Measurements from ENCODE around the gene CRYBG1.
A peak's percentile ranks its signal among the peaks of the same experiment; 100 is the strongest.
"Not testable (repeated sequence)": the region's sequence is repeated elsewhere in the genome, so short reads cannot be mapped to it uniquely, and the experiment has no call there.

CRYBG1 gene

DNA sequence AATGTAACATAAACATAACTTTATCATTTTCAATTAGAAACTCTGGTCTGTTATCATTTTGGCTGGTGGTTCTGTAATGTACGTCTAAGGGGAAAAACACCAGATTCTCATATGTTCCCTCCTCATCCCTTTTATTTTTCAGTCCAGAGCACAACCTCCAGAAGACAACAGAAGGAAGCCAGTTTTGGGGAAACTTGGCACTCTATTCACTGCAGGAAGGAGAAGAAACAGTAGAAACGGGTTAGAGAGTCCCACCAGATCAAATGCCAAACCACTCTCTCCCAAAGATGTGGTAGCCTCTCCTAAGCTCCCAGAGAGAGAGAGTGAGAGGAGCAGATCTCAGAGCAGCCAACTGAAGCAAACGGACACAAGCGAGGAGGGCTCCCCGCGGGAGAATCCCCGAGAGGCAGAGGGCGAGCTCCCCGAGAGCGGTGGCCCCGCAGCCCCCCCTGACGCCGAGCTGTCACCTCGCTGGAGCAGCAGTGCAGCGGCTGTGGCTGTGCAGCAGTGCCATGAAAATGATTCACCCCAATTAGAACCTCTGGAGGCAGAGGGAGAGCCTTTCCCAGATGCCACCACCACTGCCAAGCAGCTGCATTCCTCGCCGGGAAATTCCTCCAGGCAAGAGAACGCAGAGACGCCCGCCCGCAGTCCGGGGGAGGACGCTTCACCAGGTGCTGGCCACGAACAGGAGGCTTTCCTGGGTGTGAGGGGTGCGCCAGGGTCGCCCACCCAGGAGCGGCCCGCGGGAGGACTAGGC is 151.0 kb downstream of the CRYBG1 start:
- DNase-seq: peak; percentile 10

DNA sequence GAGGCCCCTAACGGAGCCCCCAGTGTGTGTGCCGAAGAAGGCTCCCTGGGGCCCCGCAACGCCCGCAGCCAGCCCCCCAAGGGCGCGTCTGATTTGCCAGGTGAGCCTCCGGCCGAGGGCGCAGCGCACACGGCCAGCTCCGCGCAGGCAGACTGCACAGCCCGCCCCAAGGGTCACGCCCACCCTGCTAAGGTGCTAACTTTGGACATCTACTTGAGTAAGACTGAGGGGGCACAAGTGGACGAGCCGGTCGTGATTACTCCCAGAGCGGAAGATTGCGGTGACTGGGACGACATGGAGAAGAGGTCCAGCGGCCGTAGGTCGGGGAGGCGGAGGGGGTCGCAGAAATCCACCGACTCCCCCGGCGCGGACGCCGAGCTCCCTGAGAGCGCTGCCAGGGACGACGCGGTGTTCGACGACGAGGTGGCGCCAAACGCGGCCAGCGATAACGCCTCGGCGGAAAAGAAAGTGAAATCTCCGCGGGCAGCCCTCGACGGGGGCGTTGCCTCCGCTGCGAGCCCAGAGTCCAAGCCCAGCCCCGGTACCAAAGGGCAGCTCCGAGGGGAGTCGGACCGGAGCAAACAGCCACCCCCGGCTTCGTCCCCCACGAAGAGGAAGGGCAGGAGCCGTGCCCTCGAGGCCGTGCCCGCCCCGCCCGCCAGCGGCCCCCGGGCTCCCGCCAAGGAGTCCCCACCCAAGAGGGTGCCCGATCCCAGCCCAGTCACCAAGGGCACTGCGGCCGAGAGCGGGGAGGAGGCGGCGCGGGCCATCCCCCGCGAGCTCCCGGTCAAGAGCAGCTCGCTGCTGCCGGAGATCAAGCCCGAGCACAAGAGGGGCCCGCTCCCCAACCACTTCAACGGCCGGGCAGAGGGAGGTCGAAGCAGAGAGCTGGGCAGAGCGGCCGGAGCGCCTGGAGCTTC is 151.8 kb downstream of the CRYBG1 start:
- DNase-seq: peak; percentile 29

DNA sequence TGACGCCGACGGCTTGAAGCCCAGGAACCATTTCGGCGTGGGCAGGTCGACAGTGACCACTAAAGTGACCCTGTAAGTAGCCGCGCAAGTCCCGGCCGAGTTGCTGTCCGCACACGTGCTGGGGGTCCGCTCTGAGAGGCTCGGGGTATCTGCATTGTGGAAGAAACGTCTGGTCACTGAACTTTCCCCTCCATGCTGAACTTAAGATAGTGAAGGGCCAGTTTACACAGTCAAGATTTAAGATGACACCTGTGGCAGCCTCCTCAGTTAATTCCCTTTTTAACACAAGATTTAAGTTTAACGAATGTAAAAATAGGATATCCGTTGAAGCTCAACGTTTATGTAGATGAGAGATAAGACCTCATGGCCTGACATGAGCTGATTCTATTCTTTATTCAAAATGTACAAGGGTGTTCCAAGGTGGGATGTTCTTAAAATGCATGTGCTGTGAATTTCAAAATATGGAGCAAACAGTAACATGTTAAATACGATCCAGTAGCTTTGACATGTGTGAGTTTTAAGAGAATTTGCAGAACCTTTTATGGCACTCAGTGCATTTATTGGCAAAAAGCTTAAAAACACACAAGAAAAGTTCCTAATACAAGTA is 152.6 kb downstream of the CRYBG1 start:
- no peak for DNase-seq

DNA sequence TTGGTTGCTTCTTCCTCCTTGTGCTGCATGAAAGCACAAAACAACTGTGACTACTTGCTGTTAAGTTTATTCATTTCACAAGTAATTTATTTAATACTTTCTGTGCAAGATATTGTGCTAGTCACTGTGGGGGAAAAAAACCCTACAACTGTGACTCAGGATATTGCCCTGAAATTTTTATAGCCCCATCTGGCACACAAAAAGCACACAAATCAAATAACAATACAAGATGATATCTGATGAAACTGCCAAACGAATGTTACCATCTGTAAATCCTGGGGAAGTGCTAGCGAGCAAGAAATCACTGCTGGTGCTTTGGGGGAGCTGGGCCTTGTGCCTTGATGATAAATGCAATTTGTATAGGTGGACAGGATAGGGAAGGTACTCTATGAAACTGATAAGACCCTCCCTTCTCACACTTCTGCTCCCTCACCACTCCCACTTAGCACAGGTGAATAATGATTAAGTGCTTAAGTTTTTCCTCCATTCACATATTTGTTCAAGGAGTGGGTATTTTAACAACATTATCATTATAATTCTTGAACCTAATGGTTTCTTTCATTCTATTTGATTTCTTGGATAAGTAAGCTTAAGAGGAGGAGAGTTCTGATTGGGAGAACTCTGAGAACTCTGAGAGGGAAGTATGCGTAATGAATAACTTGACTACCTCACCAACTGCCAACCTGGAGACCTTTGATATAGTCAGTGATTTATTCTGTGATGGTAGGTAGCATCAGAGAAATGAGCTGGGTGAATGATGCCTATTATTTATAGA is 153.5 kb downstream of the CRYBG1 start:
- DNase-seq: no peak

DNA sequence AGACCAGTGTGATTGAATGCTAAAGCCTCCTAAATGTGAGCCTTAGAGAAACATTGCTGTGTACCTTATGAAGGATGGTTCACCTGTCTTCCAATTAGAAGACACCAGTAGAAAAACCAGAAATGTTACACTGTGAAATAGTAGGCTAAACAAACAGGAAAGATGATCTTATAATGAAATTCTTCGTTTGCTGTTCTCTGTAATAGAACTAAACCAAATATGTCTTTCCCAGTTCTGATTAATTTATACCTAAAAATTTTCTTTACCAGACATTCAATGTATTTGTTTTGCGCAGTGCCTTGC is 154.0 kb downstream of the CRYBG1 start:
- no peak for DNase-seq

DNA sequence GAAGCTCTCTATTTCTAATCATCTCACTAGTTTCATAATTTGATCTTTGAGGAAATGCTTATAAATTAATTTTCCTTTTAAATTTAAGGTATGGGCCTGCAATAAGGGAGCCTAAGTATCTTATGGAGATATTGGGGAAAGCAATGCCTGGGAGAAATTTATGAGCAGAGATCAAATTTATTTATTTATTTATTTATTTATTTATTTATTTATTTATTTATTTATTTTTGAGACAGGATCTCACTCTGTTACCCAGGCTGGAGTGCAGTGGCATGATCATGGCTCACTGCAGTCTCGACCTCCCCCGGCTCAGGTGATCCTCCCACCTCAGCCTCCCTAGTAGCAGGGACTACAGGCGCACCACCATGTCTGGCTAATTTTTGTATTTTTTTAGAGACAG is 155.1 kb downstream of the CRYBG1 start:
- DNase-seq: not testable (repeated sequence)

DNA sequence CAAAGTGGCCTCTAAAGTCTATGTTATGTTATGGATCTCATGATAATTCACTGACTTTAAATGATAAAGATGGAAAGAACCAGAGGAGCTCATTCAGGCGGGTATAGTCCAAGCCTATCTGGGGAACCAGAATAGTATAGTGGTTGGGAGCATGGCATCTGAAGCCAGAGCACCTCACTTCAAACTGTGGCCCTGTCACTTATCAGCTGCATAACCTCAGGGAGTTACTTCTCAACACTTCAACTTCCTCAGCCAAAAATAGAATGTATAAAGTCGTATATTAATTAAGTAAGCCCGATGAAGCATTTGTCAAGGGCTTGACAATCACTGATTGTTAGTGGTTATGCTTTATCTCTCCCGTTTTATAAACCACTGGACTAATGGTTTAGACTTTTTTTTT is 156.1 kb downstream of the CRYBG1 start:
- DNase-seq: no peak

DNA sequence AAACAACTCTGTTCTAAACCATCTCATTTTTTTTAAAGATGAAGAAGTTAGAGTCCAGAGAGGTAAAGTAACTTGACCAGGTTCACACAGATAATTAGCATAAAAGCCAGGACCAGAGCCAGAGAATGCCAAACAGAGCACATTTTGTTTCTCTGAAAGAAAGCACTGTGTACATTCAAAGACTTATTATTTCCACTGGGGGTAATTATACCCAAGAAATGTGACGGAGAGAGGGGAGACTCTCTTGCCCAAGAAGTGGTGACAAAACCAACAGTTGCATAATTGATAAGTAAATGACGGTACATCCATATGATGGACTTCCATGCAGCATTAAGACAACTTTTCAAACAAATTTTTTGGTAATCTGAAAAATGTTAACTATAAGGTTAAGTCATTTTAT is 157.2 kb downstream of the CRYBG1 start:
- DNase-seq: no peak

DNA sequence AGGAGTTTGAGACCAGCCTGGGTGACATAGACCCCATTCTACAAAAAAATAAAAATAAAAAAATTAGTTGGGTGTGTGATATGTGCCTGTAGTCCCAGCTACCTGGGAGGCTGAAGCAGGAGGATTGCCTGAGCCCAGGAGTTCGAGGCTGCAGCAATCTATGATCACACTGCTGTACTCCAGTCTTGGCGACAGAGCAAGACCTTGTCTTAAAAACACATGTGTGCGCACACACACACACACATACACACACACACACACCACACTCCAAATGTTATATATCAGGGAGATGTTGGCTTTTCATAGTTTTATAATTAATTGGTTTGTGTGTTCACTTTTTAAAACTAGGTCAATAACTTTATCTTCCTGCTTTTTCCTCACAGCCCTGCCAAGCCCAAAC is 158.2 kb downstream of the CRYBG1 start:
- DNase-seq: no peak

DNA sequence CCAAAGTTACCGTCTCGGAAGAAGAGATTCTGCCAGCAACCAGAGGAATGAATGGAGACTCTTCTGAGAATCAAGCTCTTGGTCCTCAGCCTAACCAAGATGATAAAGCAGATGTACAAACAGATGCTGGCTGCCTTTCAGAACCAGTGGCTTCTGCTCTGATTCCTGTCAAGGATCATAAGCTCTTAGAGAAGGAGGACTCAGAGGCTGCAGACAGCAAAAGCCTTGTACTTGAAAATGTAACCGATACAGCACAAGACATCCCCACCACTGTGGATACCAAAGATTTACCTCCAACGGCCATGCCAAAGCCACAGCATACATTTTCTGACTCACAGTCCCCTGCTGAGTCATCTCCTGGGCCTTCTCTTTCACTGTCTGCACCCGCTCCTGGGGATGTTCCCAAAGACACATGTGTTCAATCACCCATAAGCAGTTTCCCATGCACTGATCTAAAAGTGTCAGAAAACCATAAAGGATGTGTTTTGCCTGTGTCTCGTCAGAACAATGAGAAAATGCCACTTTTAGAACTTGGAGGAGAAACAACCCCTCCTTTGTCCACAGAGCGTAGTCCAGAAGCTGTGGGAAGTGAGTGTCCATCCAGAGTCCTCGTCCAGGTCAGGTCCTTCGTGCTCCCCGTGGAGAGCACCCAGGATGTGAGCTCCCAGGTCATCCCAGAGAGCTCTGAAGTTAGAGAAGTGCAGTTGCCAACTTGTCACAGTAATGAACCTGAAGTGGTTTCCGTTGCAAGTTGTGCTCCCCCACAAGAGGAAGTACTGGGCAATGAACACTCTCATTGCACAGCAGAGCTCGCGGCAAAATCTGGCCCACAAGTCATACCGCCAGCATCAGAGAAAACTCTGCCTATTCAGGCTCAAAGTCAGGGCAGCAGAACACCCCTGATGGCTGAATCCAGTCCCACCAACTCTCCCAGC is 159.2 kb downstream of the CRYBG1 start:
- no peak for DNase-seq

DNA sequence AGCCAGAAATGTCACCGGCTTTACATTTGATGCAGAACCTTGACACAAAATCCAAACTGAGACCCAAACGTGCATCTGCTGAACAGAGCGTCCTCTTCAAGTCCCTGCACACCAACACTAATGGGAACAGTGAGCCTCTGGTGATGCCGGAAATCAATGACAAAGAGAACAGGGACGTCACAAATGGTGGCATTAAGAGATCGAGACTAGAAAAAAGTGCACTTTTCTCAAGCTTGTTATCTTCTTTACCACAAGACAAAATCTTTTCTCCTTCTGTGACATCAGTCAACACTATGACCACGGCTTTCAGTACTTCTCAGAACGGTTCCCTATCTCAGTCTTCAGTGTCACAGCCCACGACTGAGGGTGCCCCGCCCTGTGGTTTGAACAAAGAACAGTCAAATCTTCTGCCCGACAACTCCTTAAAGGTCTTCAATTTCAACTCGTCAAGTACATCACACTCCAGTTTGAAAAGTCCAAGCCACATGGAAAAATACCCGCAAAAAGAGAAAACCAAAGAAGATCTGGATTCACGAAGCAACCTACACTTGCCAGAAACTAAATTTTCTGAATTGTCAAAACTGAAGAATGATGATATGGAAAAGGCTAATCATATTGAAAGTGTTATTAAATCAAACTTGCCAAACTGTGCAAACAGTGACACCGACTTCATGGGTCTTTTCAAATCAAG is 160.3 kb downstream of the CRYBG1 start:
- no peak for DNase-seq

DNA sequence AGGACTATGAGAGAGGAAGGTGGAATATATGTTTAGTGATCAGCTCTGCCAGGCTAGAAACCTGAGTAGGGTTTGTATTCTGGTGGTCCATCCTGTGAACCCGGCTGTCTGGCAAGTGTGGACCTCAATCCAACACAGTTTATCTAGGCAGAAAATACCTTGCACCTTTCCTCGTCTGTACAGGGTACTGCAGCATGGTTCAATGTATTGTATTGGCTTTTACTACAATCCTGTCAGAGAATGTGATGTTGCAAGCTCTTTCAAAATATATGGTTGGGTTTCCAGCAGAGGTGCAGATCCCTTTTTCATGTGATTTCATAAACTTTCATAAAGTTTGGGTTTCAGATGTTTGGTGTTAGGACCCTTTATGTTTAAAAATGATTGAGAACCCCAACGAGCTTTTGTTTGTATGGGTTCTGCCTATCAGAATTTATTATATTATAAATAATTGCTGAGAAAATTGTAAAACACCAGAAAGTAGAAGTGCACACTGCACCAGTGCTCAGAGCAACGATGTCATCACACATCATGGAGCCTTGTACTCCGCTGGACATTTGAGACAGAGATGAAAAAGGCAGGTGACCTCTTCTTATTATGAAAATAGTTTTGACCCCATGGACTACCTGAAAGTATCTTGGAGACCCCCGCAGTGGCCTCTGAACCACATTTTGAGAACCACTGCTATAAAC is 162.2 kb downstream of the CRYBG1 start:
- DNase-seq: no peak

DNA sequence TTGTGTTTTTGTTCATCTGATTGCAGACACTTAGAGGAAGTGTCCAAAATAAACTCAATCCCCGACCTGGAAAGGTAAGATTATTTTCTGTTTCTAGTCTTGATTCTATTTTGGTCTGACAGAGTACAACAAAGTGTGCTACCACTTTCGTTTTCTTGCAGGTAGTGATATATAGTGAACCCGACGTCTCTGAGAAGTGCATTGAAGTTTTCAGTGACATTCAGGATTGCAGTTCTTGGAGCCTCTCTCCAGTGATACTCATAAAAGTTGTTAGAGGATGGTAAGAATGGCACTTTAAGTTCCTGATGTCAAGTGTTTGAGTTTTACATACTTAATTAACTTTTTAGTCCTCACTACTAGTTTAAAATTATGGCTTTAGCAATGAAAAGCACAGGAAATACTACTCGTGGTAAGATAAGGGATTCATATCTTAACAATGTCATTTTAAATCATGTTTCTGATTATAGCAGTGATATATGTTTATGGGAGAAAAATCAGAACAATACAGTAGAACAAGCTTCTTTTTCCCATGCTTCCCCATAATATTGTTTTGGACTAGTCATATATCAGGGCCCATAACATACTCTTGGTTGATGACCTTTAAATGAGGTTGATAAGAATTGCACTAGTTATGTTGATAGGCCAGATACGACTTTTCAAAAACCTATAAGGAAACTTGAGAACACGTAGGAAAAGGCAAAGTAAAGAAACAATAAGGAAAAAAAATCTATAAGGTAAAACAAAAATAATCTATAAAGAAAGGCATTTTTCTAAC is 164.8 kb downstream of the CRYBG1 start:
- no peak for DNase-seq

DNA sequence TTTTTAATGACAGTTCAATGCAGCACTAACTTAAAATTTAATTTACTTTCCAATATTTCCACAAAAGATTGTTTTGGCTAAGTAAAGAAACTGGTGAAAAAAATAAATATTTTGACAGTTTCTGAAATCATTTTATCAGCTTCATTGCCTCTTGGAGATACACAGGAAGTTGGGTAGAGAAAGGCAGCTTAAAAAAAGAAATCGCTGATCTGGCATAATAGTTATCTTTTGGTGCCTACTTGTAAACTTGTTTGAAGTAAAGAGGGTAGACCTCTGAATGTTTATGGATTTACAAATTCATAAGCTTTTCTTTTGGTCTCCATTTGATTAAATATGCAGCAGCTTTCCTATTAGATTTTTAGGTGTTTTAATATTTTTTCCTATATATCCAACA is 165.4 kb downstream of the CRYBG1 start:
- no peak for DNase-seq

DNA sequence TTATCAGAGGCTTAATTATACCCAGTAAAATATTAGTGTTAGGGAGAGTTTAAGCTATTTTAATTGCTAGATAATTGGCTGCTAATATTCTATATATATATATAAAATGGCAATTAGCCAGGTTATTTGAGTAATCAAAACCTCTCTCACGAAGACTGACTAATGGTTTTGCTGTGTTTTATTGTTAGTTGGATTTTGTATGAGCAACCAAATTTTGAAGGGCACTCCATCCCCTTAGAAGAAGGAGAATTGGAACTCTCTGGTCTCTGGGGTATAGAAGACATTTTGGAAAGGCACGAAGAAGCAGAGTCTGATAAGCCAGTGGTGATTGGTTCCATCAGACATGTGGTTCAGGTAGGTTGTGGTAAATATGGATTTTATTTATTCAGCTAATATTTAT is 166.6 kb downstream of the CRYBG1 start:
- DNase-seq: no peak

DNA sequence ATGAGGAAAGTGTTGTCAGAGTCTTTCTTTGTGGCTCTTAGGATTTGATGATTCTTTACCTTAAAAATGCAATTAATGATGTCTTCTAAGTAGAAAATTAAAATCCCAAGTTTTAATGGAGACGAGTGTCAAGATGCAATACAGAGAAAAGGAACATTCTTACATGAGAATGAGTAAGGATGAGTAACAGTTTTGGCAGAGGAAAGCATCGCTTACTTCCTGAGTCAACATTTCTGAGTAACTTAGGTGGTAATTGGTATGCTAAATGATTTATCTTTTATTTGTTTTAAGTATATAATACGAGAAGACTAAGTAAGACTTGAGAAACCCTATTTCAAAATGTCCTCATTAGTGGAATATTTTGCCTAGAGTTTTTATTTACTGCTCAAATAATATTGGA is 167.5 kb downstream of the CRYBG1 start:
- DNase-seq: no peak

DNA sequence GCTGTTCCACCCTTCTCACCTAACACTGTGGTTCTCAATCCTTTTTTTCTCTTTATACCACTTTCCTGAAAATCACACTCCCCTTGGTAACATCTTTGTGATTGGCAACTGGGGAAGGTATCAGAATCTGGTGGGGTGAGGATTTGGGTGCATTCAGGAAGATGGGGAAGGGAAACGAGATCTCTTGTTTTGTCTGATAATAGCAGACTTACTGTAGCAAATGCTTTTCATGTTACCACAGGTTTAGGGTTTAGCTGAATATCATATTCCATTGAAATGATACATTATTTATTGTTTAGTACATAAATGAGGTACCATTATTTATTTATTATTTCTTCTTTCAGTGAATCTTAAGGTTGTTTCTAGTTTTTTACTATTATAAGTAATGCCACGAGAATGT is 168.0 kb downstream of the CRYBG1 start:
- DNase-seq: no peak

DNA sequence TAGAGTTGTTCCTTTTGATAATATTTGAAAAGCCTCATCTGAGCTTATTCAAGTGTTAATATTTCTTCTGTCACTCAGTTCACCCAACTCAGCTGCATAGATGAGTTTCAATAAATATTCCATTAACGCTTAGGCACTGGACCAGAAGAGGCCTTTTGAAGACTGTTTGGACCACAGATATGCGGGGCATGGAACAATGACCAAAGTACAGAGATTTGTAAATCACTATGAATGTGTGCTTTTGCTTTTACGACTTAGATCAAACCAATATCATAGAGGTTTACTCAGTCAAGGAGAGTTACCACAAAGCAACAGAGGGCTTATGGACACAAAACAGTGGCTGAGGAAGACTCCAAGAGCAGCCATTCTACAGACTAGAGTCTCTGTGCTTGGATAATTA is 168.9 kb downstream of the CRYBG1 start:
- DNase-seq: no peak

DNA sequence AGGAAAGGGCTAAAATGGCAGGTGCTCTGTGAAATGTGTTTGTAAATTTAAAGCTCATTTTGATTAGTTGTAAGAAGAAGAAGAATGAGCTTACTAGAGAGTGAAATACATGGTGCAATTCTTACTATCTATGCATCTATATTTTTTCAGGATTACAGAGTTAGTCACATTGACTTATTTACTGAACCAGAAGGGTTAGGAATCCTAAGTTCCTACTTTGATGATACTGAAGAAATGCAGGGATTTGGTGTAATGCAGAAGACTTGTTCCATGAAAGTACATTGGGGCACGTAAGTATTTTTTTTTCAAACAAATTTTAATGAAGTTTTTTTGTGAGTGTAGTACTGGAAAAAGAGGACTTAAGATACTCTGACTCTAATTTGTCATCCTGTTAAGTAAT is 169.5 kb downstream of the CRYBG1 start:
- no peak for DNase-seq

DNA sequence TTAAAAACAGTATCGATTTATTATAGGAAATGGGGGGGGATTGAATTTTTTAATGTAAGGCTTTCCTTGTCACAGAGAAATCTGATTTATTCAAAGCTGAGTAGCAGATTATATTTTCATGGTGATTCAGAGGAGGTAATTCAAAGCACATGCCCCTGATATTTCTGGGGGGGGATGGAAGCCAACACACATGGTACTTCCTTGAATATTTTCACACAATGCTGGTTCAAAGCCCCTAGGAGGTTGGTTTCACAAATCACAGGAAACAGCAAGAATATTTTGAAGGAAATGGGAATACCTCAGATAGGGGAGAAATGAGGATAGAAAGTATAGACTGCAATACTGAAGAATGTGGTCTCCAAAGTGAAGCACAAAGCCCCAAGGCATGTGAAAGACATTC is 170.0 kb downstream of the CRYBG1 start:
- DNase-seq: no peak
